Activated CD4-positive, alpha-beta T cell treated with anti-CD3 and anti-CD28 coated beads, Interleukin-2, Interleukin-6, amounts not matched to agents 100 ng/mL and 50 ng/mL, durations not matched to agents 16 hours and 8 hours (primary cell): ENCODE data around the gene DOK1.

Source experiments
- DNase-seq: peaks from one replicate; pipeline ENCODE4 v3.0.0-alpha.2; 2020

The DOK1 gene

DNA sequence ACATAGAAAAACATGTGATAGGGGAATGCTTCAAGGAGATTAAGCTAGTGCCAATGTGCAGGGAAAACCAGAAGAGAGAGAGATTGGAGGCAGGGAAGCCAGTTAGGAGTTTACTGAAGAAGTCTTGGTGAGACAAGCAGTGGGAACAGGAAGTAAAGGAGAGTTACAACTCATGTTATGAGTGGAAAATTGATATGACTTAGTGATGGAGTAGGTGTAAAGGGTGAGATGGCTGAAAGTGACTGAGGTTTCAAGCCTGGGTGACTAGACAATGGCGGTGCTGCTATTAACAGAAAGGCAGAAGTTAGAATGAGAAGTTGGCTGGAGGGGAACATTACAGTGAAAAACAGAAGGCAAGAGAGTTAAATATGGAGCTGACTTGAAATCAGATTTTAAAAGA is 16.5 kb downstream of the DOK1 start:
- peak; percentile 50 for DNase-seq

DNA sequence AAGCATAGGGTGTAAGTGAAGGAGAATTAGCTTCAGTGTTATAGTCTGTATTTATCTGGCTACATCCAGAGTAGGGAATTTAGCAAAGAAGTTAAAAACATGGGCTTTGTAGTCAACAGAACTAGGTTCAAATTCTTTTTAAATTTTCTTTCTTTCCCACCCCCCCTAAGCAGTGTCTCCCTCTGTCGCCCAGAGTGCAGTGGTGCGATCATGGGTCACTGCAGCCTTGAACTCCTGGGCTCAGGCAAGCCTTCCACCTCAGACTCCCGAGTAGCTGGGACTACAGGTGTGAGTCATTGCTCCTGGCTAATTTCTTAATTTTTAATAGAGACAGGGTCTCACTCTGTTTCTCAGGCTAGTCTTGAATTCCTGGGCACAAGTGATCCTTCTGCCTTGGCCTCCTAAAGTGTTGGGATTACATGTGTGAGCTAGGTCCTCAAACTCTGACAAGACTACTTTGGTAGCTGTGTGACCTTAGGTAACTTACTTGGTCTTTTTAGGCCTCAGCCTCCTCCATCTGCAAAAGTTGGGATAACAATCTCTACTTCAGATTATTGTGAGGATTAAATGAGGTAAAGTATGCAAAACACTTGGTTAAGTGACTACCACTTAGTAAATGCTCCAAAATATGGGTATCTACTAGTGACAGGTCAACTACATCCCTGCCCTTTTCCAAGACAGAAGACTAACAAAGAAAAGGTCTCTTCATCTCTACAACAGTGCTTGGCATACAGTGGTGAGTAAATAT is 17.8 kb downstream of the DOK1 start:
- no peak for DNase-seq

GRCh38 chr2:74573747-74574562 is 19.4 kb downstream of the DOK1 start:
- DNase-seq = peak; percentile 74

GRCh38 chr2:74575320-74575719 is 20.8 kb downstream of the DOK1 start:
- DNase-seq = no peak

GRCh38 chr2:74576211-74576862 is 21.8 kb downstream of the DOK1 start:
- DNase-seq = no peak

GRCh38 chr2:74576863-74577229 is 22.3 kb downstream of the DOK1 start:
- no peak for DNase-seq

- peak; percentile 65 for DNase-seq
These were observed 22.9 kb downstream of the DOK1 start for GRCh38 chr2:74577448-74577847.

DNA sequence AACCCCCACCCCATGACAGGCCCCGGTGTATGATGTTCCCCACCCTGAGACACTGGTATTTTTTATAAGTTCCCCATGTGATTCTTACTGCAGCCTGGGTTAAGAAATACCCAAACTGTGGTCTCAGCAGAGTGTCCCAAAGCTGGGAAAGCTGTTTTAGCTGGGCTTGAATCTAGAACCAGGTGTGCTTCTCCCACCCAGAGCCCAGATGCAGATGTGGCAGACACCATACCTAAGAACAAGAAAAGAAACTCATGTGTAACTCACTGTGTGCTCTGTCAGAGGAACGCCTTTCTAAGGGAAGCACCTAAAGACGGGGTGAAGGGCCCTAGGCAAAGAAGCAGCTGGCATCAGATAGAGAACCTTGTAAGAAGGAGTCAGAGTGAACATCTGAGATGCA is 23.9 kb downstream of the DOK1 start:
- DNase-seq = no peak

DNA sequence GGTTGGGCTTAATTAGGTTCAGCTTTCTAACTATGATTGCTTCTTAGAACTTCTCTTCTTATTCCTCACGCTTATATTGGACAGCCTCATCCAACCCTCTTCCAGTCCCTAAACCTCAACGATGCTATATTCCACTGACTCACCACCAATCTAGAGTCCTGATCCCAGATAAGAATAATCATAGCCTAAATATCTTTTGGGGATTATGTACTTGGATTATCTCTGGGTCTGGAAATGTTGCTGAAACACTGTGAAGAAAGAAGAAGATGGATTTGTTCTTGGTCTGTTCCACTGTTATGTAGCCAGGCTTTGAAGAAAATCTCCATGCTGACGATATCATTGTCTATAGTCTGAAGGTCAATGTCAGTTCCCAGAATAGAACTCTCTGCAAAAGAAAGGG is 26.9 kb downstream of the DOK1 start:
- DNase-seq = no peak

DNA sequence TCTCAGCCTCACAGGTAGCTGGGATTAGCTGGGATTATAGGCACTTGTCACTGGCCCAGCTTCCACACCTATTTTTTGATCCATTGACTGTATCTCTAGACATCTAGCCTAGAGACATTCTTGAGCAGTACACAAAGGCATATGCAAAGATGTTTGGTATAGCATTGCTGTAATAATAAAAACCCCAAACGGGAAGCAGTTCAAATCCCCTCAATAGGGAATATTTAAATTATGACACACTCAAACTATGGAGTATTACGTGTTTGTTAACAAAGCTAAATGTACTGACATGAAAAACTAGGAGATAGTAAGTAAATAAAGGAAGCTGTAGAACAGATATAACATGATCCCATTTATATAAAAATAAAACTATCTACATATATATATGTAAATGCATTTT is 27.7 kb downstream of the DOK1 start:
- DNase-seq = no peak

DNA sequence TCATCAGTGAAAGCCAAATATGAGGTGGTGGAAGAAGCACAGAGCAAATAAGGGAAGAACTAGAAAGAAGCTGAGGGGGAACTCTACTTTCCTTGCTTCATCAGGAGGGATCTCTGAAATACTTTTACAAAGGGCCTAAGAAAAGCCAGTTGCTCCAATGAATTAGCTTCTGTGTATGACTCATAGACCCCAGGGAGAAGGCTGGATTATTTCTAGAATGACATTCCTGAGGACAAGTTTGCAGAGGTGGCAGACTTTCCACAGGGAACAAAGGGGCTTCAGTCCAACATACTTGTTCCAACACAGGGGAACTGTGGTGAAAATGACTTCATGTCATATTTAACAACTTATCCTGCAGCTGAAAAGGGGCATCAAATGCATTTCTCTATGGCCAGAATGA is 29.0 kb downstream of the DOK1 start:
- DNase-seq = no peak

DNA sequence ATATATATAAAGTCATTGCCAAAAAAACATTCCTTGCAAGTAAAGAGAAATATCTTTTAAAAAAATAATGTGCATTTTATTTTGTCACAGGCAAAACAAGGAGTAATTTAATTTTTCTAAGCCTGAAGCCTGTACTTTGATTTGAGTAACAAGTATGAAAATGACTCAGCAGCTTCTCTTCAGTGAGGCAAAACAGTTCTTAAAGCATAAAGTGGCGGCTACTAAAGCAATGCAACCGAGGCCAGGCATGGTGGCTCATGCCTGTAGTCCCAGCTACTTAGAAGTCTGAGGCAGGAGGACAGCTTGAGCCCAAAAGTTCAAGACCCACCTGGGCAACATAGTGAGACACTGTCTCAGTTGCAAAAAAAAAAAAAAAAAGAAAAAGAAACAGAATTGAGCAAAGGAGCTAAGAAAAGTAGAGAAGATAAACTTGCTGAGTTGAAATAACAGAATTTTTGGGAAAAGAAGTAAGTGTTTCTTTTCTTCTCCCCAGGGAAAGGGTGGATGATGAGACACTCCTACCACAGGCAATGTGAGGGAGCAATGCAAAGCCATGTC is 29.6 kb downstream of the DOK1 start:
- DNase-seq = peak; percentile 88

GRCh38 chr2:74585406-74586185 is 31.1 kb downstream of the DOK1 start:
- DNase-seq = peak; percentile 56

DNA sequence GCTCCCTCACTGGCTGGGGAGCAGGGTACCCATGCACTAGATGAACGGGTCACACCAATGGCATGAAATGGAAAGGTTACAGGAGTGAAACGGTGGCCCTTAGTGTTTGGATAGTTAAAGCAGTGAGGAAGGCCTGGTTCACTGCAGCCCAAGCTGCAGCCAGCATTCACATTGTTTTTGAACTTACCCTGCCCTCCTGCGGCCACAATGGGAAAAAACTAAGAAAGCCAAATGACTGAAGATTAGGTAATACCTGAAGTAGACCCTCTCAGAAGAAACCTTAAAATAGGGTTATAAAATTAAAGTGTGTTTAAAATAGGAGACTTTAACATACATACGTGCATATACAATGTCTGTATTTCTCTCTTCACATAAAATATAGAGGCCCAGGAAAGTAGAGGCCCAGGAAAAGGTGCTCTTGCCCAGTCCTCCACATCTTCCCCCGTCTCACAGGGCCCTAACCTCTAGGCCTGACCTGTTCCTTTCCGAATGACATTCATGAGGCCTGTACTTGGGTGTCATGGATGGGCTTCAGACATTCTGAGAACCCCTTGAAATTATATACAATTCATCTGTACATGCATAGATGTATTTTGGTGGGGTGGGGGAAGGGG is 33.3 kb downstream of the DOK1 start:
- DNase-seq = peak; percentile 79

DNA sequence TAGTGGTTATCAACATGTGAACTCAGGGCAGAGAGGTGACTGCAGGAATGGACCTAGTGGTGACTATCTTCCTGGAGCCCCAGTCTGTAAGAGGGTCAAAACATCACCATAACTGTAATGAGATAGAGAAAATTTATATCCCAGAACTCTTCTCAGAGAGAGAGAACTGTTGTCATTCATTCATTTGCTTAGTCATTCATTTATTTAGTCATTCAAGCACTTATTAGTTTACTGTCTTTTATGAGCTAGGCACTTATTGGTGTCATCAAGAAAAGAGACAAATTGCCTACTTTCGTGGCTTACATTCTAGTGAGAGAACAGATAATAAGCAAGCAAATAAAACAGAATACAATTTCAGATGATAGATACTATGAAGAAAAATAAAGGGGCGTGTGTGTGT is 34.1 kb downstream of the DOK1 start:
- DNase-seq = no peak

GRCh38 chr2:74593826-74594772 is 39.6 kb downstream of the DOK1 start:
- no peak for DNase-seq

GRCh38 chr2:74596584-74596983 is 42.1 kb downstream of the DOK1 start:
- no peak for DNase-seq

DNA sequence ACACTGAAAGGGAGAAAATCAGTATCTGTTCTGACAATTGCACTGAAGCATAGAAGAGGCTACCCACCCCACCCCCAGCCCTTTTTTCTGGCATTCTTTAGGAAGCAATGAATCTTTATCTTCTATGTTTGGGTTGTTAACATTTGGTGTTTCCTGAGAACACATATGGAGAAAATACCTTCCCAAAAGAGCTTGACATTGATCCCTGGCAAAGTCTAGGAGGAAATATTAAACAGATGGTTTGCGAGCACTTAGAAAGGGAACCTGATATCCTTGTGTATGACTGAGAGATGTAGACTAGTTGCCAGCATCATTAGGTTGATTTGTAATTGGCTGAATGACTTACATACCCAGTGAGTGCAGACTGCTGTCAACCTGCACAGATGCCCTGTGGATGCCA is 42.9 kb downstream of the DOK1 start:
- no peak for DNase-seq

GRCh38 chr2:74599676-74600075 is 45.2 kb downstream of the DOK1 start:
- no peak for DNase-seq

GRCh38 chr2:74602586-74603281 is 48.2 kb downstream of the DOK1 start:
- peak; percentile 42 for DNase-seq
